ENCODE results near the gene FAM177B. TPM values are rescaled to one million over a fixed set of nuclear protein-coding genes. Genes with fewer than 3 reads are reported as not detected.

Gene FAM177B
- not detected in 2 replicates for total RNA-seq (2014; rRNA removed; shearing (Covaris generic))

- no peak for DNase-seq (ENCODE audit: low read depth)
Measured at GRCh38 chr1:222736972-222737371, at the start of gene FAM177B. FAM177B (plus strand) TSS chr1:222737202; CDS start chr1:222746546, 9,344 bp downstream.

- no peak for DNase-seq (ENCODE audit: low read depth)
Measured at GRCh38 chr1:222691016-222691415, 46.0 kb upstream of the FAM177B start.

- DNase-seq (ENCODE audit: low read depth), result no peak
Measured at GRCh38 chr1:222694927-222695326, 42.1 kb upstream of the FAM177B start.

GRCh38 chr1:222696741-222697140 is 40.3 kb upstream of the FAM177B start:
- no peak for DNase-seq (ENCODE audit: low read depth)

GRCh38 chr1:222697203-222697602 is 39.8 kb upstream of the FAM177B start:
- no peak for DNase-seq (ENCODE audit: low read depth)

- DNase-seq (ENCODE audit: low read depth), result no peak
Measured at GRCh38 chr1:222697826-222698225, 39.2 kb upstream of the FAM177B start.

GRCh38 chr1:222702210-222702609 is 34.8 kb upstream of the FAM177B start:
- no peak for DNase-seq (ENCODE audit: low read depth)

- DNase-seq (ENCODE audit: low read depth), result no peak
Measured at GRCh38 chr1:222704260-222704659, 32.7 kb upstream of the FAM177B start.

- DNase-seq (ENCODE audit: low read depth), result no peak
Measured at GRCh38 chr1:222706815-222707214, 30.2 kb upstream of the FAM177B start.

- no peak for DNase-seq (ENCODE audit: low read depth)
Measured at GRCh38 chr1:222709700-222710153, 27.3 kb upstream of the FAM177B start.

GRCh38 chr1:222711319-222712252 is 25.4 kb upstream of the FAM177B start:
- DNase-seq (ENCODE audit: low read depth), result peak; percentile 83

- peak; percentile 93 for DNase-seq (ENCODE audit: low read depth)
Measured at GRCh38 chr1:222712253-222713090, 24.5 kb upstream of the FAM177B start, which contains the start of the genes AIDA and BROX. AIDA (minus strand) TSS chr1:222712491; CDS start chr1:222712317, 174 bp downstream. BROX (plus strand) TSS chr1:222712564; CDS start chr1:222715700, 3,136 bp downstream.

GRCh38 chr1:222713091-222713961 is 23.7 kb upstream of the FAM177B start:
- peak; percentile 97 for DNase-seq (ENCODE audit: low read depth)

- no peak for DNase-seq (ENCODE audit: low read depth)
Measured at GRCh38 chr1:222716393-222716792, 20.6 kb upstream of the FAM177B start.

- no peak for DNase-seq (ENCODE audit: low read depth)
Measured at GRCh38 chr1:222728746-222729145, 8.3 kb upstream of the FAM177B start.

- DNase-seq (ENCODE audit: low read depth), result no peak
Measured at GRCh38 chr1:222730866-222731265, 6.1 kb upstream of the FAM177B start.

- DNase-seq (ENCODE audit: low read depth), result no peak
Measured at GRCh38 chr1:222732216-222733159, 4.5 kb upstream of the FAM177B start.

GRCh38 chr1:222734740-222735139 is 2.3 kb upstream of the FAM177B start:
- no peak for DNase-seq (ENCODE audit: low read depth)

GRCh38 chr1:222736470-222736869 is 532 bp upstream of the FAM177B start:
- no peak for DNase-seq (ENCODE audit: low read depth)

GRCh38 chr1:222739465-222739864 is 2.5 kb downstream of the FAM177B start:
- no peak for DNase-seq (ENCODE audit: low read depth)
